Nephron (organoid): ENCODE measurements around the gene PRKN.

Source experiments
- H3K27ac Mint-ChIP-seq, 3 experiments: 2 replicates each; pipeline ENCODE4 v1.8.0; 2020; ENCODE audit warnings: mixed read lengths in 3 of 3, mild to moderate bottlenecking in 2 of 3, moderate library complexity in 1 of 3
- H3K27me3 Mint-ChIP-seq: 2 replicates; pipeline ENCODE4 v1.8.0; 2021; ENCODE audit warnings: low read depth, mild to moderate bottlenecking, moderate library complexity, mixed read lengths
- H3K36me3 Mint-ChIP-seq: 2 replicates; pipeline ENCODE4 v1.8.0; 2020; ENCODE audit warnings: low read depth, mixed read lengths
- H3K4me1 Mint-ChIP-seq: 2 replicates; pipeline ENCODE4 v1.8.0; 2020; ENCODE audit warnings: mixed read lengths
- H3K4me3 Mint-ChIP-seq, 3 experiments: 2 replicates each; pipeline ENCODE4 v1.8.0; 2020; ENCODE audit warnings: mild to moderate bottlenecking in 3 of 3, mixed read lengths in 3 of 3, moderate library complexity in 2 of 3
- H3K9me3 Mint-ChIP-seq: 2 replicates; pipeline ENCODE4 v1.8.0; 2020; ENCODE audit warnings: mixed read lengths
- CTCF ChIP-seq, 3 experiments: fragments of 200-600 bp; sonication (generic); IDR thresholded peaks; one replicate each; pipeline ENCODE4 v1.5.0; 2021; ENCODE audit warnings: antibody characterized with exemption in 3 of 3; ENCODE audit not compliant: unreplicated experiment in 3 of 3

The PRKN gene

GRCh38 chr6:161963634-161964234, 763.8 kb downstream of the PRKN start:
- Mint-ChIP-seq H3K36me3 (no peaks in the 10 kb centered on the region), H3K9me3 (no peaks in the 10 kb centered on the region), H3K4me3 (no peak overlapping the region), H3K4me1 (no peaks in the 10 kb centered on the region), H3K27ac (peak overlapping the region in 1 of 3 experiments; percentile 26), H3K27me3 (no peaks in the 10 kb centered on the region)
- TF ChIP-seq CTCF (IDR thresholded peaks at IDR 0.05; ENCODE audit: unreplicated experiment in 3 of 3) = no peak

DNA sequence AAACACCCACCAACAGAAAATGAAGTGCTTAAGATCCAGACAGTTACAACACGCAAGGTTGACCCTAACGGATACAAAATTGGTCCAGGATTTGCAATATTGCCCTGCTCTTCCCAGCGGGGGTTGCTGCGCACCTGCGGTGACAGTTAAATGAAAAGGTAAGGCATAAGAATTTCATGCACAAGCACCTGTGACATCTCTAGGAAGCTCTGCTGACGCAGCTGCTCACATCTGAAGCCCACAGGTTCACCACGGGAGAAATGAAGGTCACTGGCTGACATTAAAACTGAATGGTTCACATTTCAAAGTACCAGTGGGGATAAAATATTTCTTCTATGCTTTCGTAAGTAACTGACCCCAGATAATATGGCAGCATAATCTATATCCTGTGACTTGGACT, 764.4 kb downstream of the PRKN start:
- Mint-ChIP-seq H3K27ac (no peak overlapping the region), H3K4me1 (no peaks in the 10 kb centered on the region), H3K9me3 (no peaks in the 10 kb centered on the region), H3K27me3 (no peaks in the 10 kb centered on the region), H3K36me3 (no peaks in the 10 kb centered on the region), H3K4me3 (no peak overlapping the region)
- no peak for TF ChIP-seq CTCF (IDR thresholded peaks at IDR 0.05; ENCODE audit: unreplicated experiment in 3 of 3)

- Mint-ChIP-seq H3K4me1 (no peaks in the 10 kb centered on the region), H3K36me3 (no peaks in the 10 kb centered on the region), H3K27me3 (no peaks in the 10 kb centered on the region), H3K27ac (no peak overlapping the region), H3K9me3 (no peaks in the 10 kb centered on the region), H3K4me3 (no peak overlapping the region)
- no peak for TF ChIP-seq CTCF (IDR thresholded peaks at IDR 0.05; ENCODE audit: unreplicated experiment in 3 of 3)
Observed at GRCh38 chr6:161961796-161962195, 765.8 kb downstream of the PRKN start.

GRCh38 chr6:161961046-161961445, 766.5 kb downstream of the PRKN start:
- Mint-ChIP-seq H3K4me3 (no peak overlapping the region), H3K9me3 (no peaks in the 10 kb centered on the region), H3K36me3 (no peaks in the 10 kb centered on the region), H3K27ac (no peak overlapping the region), H3K27me3 (no peaks in the 10 kb centered on the region), H3K4me1 (no peaks in the 10 kb centered on the region)
- no peak for TF ChIP-seq CTCF (IDR thresholded peaks at IDR 0.05; ENCODE audit: unreplicated experiment in 3 of 3)

- Mint-ChIP-seq H3K4me3 (no peak overlapping the region), H3K36me3 (no peaks in the 10 kb centered on the region), H3K9me3 (no peaks in the 10 kb centered on the region), H3K4me1 (no peaks in the 10 kb centered on the region), H3K27me3 (no peaks in the 10 kb centered on the region), H3K27ac (no peak overlapping the region)
- TF ChIP-seq CTCF (IDR thresholded peaks at IDR 0.05; ENCODE audit: unreplicated experiment in 3 of 3) = no peak
Observed at GRCh38 chr6:161959072-161959471, 768.5 kb downstream of the PRKN start.

DNA sequence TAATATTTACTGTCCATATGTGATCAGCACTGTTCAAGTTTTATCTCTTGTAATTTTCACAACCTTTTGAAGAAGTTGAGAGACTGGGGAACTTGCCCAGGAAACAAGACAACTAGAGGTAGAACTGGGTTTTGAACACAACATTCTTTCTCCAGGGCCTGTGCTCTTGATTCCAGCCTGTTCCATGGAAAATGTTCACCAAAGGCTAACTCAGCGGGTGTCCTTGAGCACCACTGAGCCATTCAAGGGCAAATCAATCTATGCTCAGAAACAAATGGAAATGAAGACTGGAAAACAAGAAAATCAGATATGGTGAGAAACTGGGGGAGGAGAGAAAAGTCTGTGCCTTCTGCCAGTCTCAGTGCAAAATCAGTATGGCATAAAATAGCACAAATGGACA, 771.5 kb downstream of the PRKN start:
- Mint-ChIP-seq H3K36me3 (no peaks in the 10 kb centered on the region), H3K4me3 (no peak overlapping the region), H3K9me3 (no peaks in the 10 kb centered on the region), H3K27ac (no peak overlapping the region), H3K27me3 (peaks cover 3% of the 10 kb centered on the region), H3K4me1 (no peaks in the 10 kb centered on the region)
- TF ChIP-seq CTCF (IDR thresholded peaks at IDR 0.05; ENCODE audit: unreplicated experiment in 3 of 3) = no peak
